H9 (cell line): ENCODE data around the gene ARHGAP40. TPM values are rescaled to one million over a fixed set of nuclear protein-coding genes. Genes with fewer than 3 reads are reported as not detected.

Experiments used
- DNase-seq: peaks from one replicate; pipeline ENCODE4 v3.0.0-alpha.2; 2017
- H2AFZ ChIP-seq: one replicate; pipeline ENCODE4 v1.6.1; 2013; ENCODE audit warnings: mild to moderate bottlenecking, low read length, control low read depth, moderate library complexity
- H2AK5ac ChIP-seq: 2 replicates; pipeline ENCODE4 v1.6.1; 2013; ENCODE audit warnings: low read length, control low read depth, mixed read lengths; ENCODE audit not compliant: insufficient read length
- H2BK120ac ChIP-seq: one replicate; pipeline ENCODE4 v1.6.1; 2013; ENCODE audit warnings: low read depth, mild to moderate bottlenecking, low read length, control low read depth, inconsistent platforms; ENCODE audit not compliant: poor library complexity, severe bottlenecking
- H2BK12ac ChIP-seq: 2 replicates; pipeline ENCODE4 v1.6.1; 2013; ENCODE audit warnings: low read length, control low read depth, mixed read lengths, low read depth; ENCODE audit not compliant: insufficient read length
- H2BK15ac ChIP-seq: 2 replicates; pipeline ENCODE4 v1.6.1; 2013; ENCODE audit warnings: low read depth, low read length, control low read depth
- H2BK20ac ChIP-seq: one replicate; pipeline ENCODE4 v1.6.1; 2013; ENCODE audit warnings: low read depth, mild to moderate bottlenecking, low read length, control low read depth, inconsistent platforms; ENCODE audit not compliant: poor library complexity, severe bottlenecking
- H2BK5ac ChIP-seq: 2 replicates; pipeline ENCODE4 v1.6.1; 2013; ENCODE audit warnings: low read length, control low read depth, mixed read lengths; ENCODE audit not compliant: insufficient read length
- H3K14ac ChIP-seq: 2 replicates; pipeline ENCODE4 v1.6.1; 2013; ENCODE audit warnings: low read length, control low read depth; ENCODE audit not compliant: insufficient read depth
- H3K18ac ChIP-seq: 2 replicates; pipeline ENCODE4 v1.6.1; 2013; ENCODE audit warnings: low read depth, mild to moderate bottlenecking, mixed read lengths, low read length, control low read depth; ENCODE audit not compliant: insufficient read length
- H3K23ac ChIP-seq: 2 replicates; pipeline ENCODE4 v1.6.1; 2013; ENCODE audit warnings: low read length, control low read depth, mixed read lengths, low read depth; ENCODE audit not compliant: insufficient read length
- H3K23me2 ChIP-seq: 2 replicates; pipeline ENCODE4 v1.6.1; 2013; ENCODE audit warnings: low read depth, mild to moderate bottlenecking, mixed read lengths, low read length, control low read depth; ENCODE audit not compliant: insufficient read length, poor library complexity, severe bottlenecking
- H3K27ac ChIP-seq: 2 replicates; pipeline ENCODE4 v1.5.1; 2013; ENCODE audit warnings: low read length, control low read depth, mixed read lengths, low read depth; ENCODE audit not compliant: insufficient read length
- H3K27me3 ChIP-seq: 2 replicates; pipeline ENCODE4 v1.6.1; 2013; ENCODE audit warnings: low read length, control low read depth, inconsistent platforms; ENCODE audit not compliant: insufficient read depth
- H3K4ac ChIP-seq: 2 replicates; pipeline ENCODE4 v1.6.1; 2013; ENCODE audit warnings: low read depth, mild to moderate bottlenecking, control low read depth, inconsistent platforms, low read length, moderate library complexity
- H3K4me1 ChIP-seq: 2 replicates; pipeline ENCODE4 v1.6.1; 2013; ENCODE audit warnings: low read length, control low read depth, inconsistent platforms; ENCODE audit not compliant: insufficient read depth
- H3K4me2 ChIP-seq: 2 replicates; pipeline ENCODE4 v1.6.1; 2013; ENCODE audit warnings: low read length, control low read depth, mixed read lengths; ENCODE audit not compliant: insufficient read length, insufficient read depth
- H3K56ac ChIP-seq: 2 replicates; pipeline ENCODE4 v1.6.1; 2013; ENCODE audit warnings: low read depth, mild to moderate bottlenecking, mixed read lengths, low read length, control low read depth; ENCODE audit not compliant: insufficient read length
- H3K79me1 ChIP-seq: 2 replicates; pipeline ENCODE4 v1.6.1; 2013; ENCODE audit warnings: low read depth, mild to moderate bottlenecking, moderate library complexity, low read length, control low read depth, inconsistent platforms; ENCODE audit not compliant: insufficient read depth, poor library complexity, severe bottlenecking
- H3K79me2 ChIP-seq: 2 replicates; pipeline ENCODE4 v1.6.1; 2013; ENCODE audit warnings: low read length, control low read depth, inconsistent platforms; ENCODE audit not compliant: insufficient read depth
- H3K9ac ChIP-seq: 2 replicates; pipeline ENCODE4 v1.6.1; 2013; ENCODE audit warnings: low read length, control low read depth, mixed read lengths; ENCODE audit not compliant: insufficient read length; ENCODE audit errors: extremely low read depth
- H3K9me3 ChIP-seq: one replicate; pipeline ENCODE4 v1.6.1; 2013; ENCODE audit warnings: low read depth, low read length, inconsistent platforms; ENCODE audit not compliant: control insufficient read depth
- H3T11ph ChIP-seq: one replicate; pipeline ENCODE4 v1.6.1; 2013; ENCODE audit warnings: mild to moderate bottlenecking, low read length, control low read depth, inconsistent platforms
- H4K20me1 ChIP-seq: one replicate; pipeline ENCODE4 v1.6.1; 2013; ENCODE audit not compliant: control insufficient read depth, insufficient read length, insufficient read depth
- H4K5ac ChIP-seq: 2 replicates; pipeline ENCODE4 v1.6.1; 2013; ENCODE audit warnings: low read depth, mild to moderate bottlenecking, mixed read lengths, low read length, control low read depth; ENCODE audit not compliant: insufficient read length
- H4K8ac ChIP-seq: replicated peaks from 2 replicates; pipeline ENCODE4 v1.6.1; 2013; ENCODE audit warnings: low read length, control low read depth, mixed read lengths, low read depth; ENCODE audit not compliant: insufficient read length
- H4K91ac ChIP-seq: 2 replicates; pipeline ENCODE4 v1.6.1; 2013; ENCODE audit warnings: low read depth, mild to moderate bottlenecking, moderate library complexity, mixed read lengths, low read length, control low read depth; ENCODE audit not compliant: insufficient read length
- H3K27ac Mint-ChIP-seq, 3 experiments: 2 replicates in 2 of 3; 3 replicates in 1 of 3; pipeline ENCODE4 v1.8.0; 2020 to 2021; ENCODE audit warnings: mixed read lengths in 3 of 3, mild to moderate bottlenecking in 1 of 3, moderate library complexity in 1 of 3
- H3K27me3 Mint-ChIP-seq: 2 replicates; pipeline ENCODE4 v1.8.0; 2021; ENCODE audit warnings: low read depth, mild to moderate bottlenecking, moderate library complexity, mixed read lengths
- H3K36me3 Mint-ChIP-seq, 3 experiments: 2 replicates in 2 of 3; 3 replicates in 1 of 3; pipeline ENCODE4 v1.8.0; 2020 to 2021; ENCODE audit warnings: low read depth in 3 of 3, mixed read lengths in 3 of 3; ENCODE audit not compliant: insufficient read depth in 1 of 3
- H3K4me1 Mint-ChIP-seq, 2 experiments: 2 replicates each; pipeline ENCODE4 v1.8.0; 2020; ENCODE audit warnings: mixed read lengths in 2 of 2
- H3K4me3 Mint-ChIP-seq, 2 experiments: 2 replicates in 1 of 2; 3 replicates in 1 of 2; pipeline ENCODE4 v1.8.0; 2020 to 2021; ENCODE audit warnings: mild to moderate bottlenecking in 2 of 2, mixed read lengths in 2 of 2, moderate library complexity in 1 of 2
- H3K9me3 Mint-ChIP-seq, 2 experiments: 2 replicates in 1 of 2; 3 replicates in 1 of 2; pipeline ENCODE4 v1.8.0; 2020; ENCODE audit warnings: mild to moderate bottlenecking in 2 of 2, mixed read lengths in 2 of 2, moderate library complexity in 1 of 2
- CTCF ChIP-seq: fragments of 200-600 bp; sonication (generic); conservative IDR thresholded peaks from 3 replicates; pipeline ENCODE4 v1.8.0; 2021; ENCODE audit warnings: antibody characterized with exemption, mild to moderate bottlenecking
- WGBS: extraction: QIAGEN DNeasy Blood & Tissue Kit; methylation state at CpG from one replicate; pipeline ENCODE4 v1.1.7; 2013; ENCODE audit warnings: missing lambda C conversion rate, low lambda C conversion rate, mixed read lengths; ENCODE audit not compliant: insufficient read length; ENCODE audit errors: extremely low coverage; 5-methylcytosine and 5-hydroxymethylcytosine counted together
- total RNA-seq: library from RNA; stranded (reverse); gene quantifications from 2 replicates; pipeline ENCODE4 v1.2.1, GENCODE V29; 2021

Gene ARHGAP40
- total RNA-seq, 1 experiment from 2014 or later: 0.17 TPM

GRCh38 chr20:38612751-38613515 lies 11.3 kb downstream of the ARHGAP40 start:
- no peak overlapping the region for H4K8ac ChIP-seq
- no peaks in the 10 kb centered on the region for H3K9me3 Mint-ChIP-seq
- no peak overlapping the region for H3K56ac ChIP-seq
- no peak overlapping the region for H2BK15ac ChIP-seq
- H3K9me3 ChIP-seq: no peaks in the 10 kb centered on the region
- no peaks in the 10 kb centered on the region for H4K20me1 ChIP-seq
- H3K4ac ChIP-seq: no peak overlapping the region
- no peak overlapping the region for H3K14ac ChIP-seq
- H4K91ac ChIP-seq: no peak overlapping the region
- H3K4me3 Mint-ChIP-seq: no peak overlapping the region
- no peak overlapping the region for H3K18ac ChIP-seq
- H2BK120ac ChIP-seq: no peak overlapping the region
- no peak overlapping the region for H3T11ph ChIP-seq
- H2BK20ac ChIP-seq: no peak overlapping the region
- no peaks in the 10 kb centered on the region for H3K79me1 ChIP-seq
- H3K23me2 ChIP-seq: no peaks in the 10 kb centered on the region
- no peak overlapping the region for H3K27ac Mint-ChIP-seq
- no peak overlapping the region for H3K27ac ChIP-seq
- TF ChIP-seq CTCF: no peak
- H2BK5ac ChIP-seq: no peak overlapping the region
- H2BK12ac ChIP-seq: no peak overlapping the region
- peak overlapping the region; percentile 5 for H3K9ac ChIP-seq
- H3K36me3 Mint-ChIP-seq: peaks cover 0 to 1% (median 0%) of the 10 kb centered on the region in 3 experiments; a peak in 1 of 7 replicates
- H3K4me1 Mint-ChIP-seq: peaks cover 15 to 17% of the 10 kb centered on the region in 2 experiments
- H3K4me1 ChIP-seq: no peaks in the 10 kb centered on the region
- no peak overlapping the region for H2AFZ ChIP-seq
- H3K27me3 Mint-ChIP-seq: no peaks in the 10 kb centered on the region; the same call in 1 of the 2 replicates
- WGBS: no CpG with 5 or more reads among the region's 5 CpGs
- H4K5ac ChIP-seq: no peak overlapping the region
- DNase-seq: no peak
- no peak overlapping the region for H3K23ac ChIP-seq
- H3K79me2 ChIP-seq: no peaks in the 10 kb centered on the region
- no peak overlapping the region for H3K4me2 ChIP-seq
- no peak overlapping the region for H2AK5ac ChIP-seq
- H3K27me3 ChIP-seq: no peaks in the 10 kb centered on the region
